OCI-LY7 (cell line): ENCODE measurements around the gene FRMD3. TPM values are rescaled to one million over a fixed set of nuclear protein-coding genes. Genes with fewer than 3 reads are reported as not detected.

ENCODE experiments used
- BruUV-seq: library from RNA; stranded (reverse); fragments of 400-500 nt; replicated peaks from 2 replicates; lab custom pipeline; 2021; lab: Mats Ljungman, UMichigan
- CTCF ChIA-PET: fragments of 300-600 bp; sonication (Branson Sonifier 250); formaldehyde crosslinking; loops from one replicate; lab custom pipeline; 2022; ENCODE audit warnings: antibody characterized with exemption; ENCODE audit not compliant: unreplicated experiment; lab: Charles Lee
- POLR2A ChIA-PET: fragments of 300-600 bp; sonication (Branson Sonifier 250); formaldehyde crosslinking; loops from one replicate; lab custom pipeline; 2022; ENCODE audit warnings: antibody characterized with exemption; lab: Charles Lee
- DNase-seq: peaks from one replicate; pipeline ENCODE4 v3.0.0-alpha.2; 2015; ENCODE audit warnings: low spot score
- H2AFZ ChIP-seq: fragments of 200-600 bp; sonication (generic), shearing (Covaris generic); 2 replicates; pipeline ENCODE4 v1.6.1; 2014; ENCODE audit warnings: mild to moderate bottlenecking, antibody characterized with exemption, low read length, moderate library complexity
- H3K27ac ChIP-seq: fragments of 200-600 bp; sonication (generic); 2 replicates; pipeline ENCODE4 v1.5.1; 2014; ENCODE audit warnings: mixed run types, low read depth, mild to moderate bottlenecking, moderate library complexity, low read length, inconsistent platforms; ENCODE audit not compliant: poor library complexity, severe bottlenecking
- H3K36me3 ChIP-seq: fragments of 200-600 bp; sonication (generic); 2 replicates; pipeline ENCODE4 v1.6.1; 2014; ENCODE audit warnings: mild to moderate bottlenecking, antibody characterized with exemption, low read length, moderate library complexity, mixed read lengths; ENCODE audit not compliant: insufficient read depth
- H3K4me1 ChIP-seq: fragments of 200-600 bp; sonication (generic); 2 replicates; pipeline ENCODE4 v1.5.1; 2014; ENCODE audit warnings: mild to moderate bottlenecking, low read length; ENCODE audit not compliant: insufficient read depth, poor library complexity, severe bottlenecking
- H3K4me2 ChIP-seq: fragments of 200-600 bp; sonication (generic); 2 replicates; pipeline ENCODE4 v1.6.1; 2014; ENCODE audit warnings: mild to moderate bottlenecking, low read length
- H3K4me3 ChIP-seq: fragments of 200-600 bp; sonication (generic); 2 replicates; pipeline ENCODE4 v1.5.1; 2014; ENCODE audit warnings: mild to moderate bottlenecking, low read depth, low read length; ENCODE audit not compliant: poor library complexity, severe bottlenecking
- H3K79me2 ChIP-seq: fragments of 200-600 bp; sonication (generic); 2 replicates; pipeline ENCODE4 v1.6.1; 2016; ENCODE audit warnings: low read depth, mild to moderate bottlenecking, low read length, moderate library complexity, mixed read lengths; ENCODE audit not compliant: insufficient read depth
- H3K9me2 ChIP-seq: fragments of 200-600 bp; sonication (generic); 2 replicates; pipeline ENCODE4 v1.6.1; 2016; ENCODE audit warnings: mild to moderate bottlenecking, low read length, mixed read lengths; ENCODE audit not compliant: insufficient read depth
- H3K9me3 ChIP-seq: fragments of 200-600 bp; sonication (generic); 2 replicates; pipeline ENCODE4 v1.6.1; 2014; ENCODE audit warnings: mild to moderate bottlenecking, mixed run types, low read length, mixed read lengths
- H4K20me1 ChIP-seq: fragments of 200-600 bp; sonication (generic); 2 replicates; pipeline ENCODE4 v1.6.1; 2014; ENCODE audit warnings: mild to moderate bottlenecking, antibody characterized with exemption, low read length, moderate library complexity, mixed read lengths; ENCODE audit not compliant: insufficient read depth
- EZH2phosphoT487 ChIP-seq: fragments of 200-600 bp; sonication (generic); IDR thresholded peaks from 2 replicates; pipeline ENCODE4 v1.6.1; 2018; ENCODE audit warnings: low read depth, borderline replicate concordance, mild to moderate bottlenecking, mixed run types, antibody characterized with exemption, low read length, moderate library complexity, mixed read lengths
- intact Hi-C: fragments of 100-400 bp; cut with micrococcal nuclease; formaldehyde crosslinking; loops from one replicate; pipeline ENCODE4 v1.10.0; 2022; ENCODE audit not compliant: unreplicated experiment
- total RNA-seq, 2 experiments: library from RNA; depleted of rRNA in 1 of 2; stranded (reverse); fragments of >200 nt in 1 of 2; shearing (Covaris generic) in 1 of 2; gene quantifications; 2 replicates each; pipeline ENCODE4 v1.2.3, GENCODE V29; 2014 to 2022
- TF ChIP-seq, protein P1 (sequence below): fragments of 200-600 bp; sonication (generic); conservative IDR thresholded peaks from 2 replicates; pipeline ENCODE4 v1.5.1; 2014; ENCODE audit warnings: mild to moderate bottlenecking, antibody characterized with exemption, low read length, moderate library complexity, mixed read lengths

FRMD3 gene
- total RNA-seq, 2 experiments from 2014 or later: 0.48 to 1.4 TPM

- TF ChIP-seq EZH2phosphoT487: no peak
- TF ChIP-seq, protein P1, sequence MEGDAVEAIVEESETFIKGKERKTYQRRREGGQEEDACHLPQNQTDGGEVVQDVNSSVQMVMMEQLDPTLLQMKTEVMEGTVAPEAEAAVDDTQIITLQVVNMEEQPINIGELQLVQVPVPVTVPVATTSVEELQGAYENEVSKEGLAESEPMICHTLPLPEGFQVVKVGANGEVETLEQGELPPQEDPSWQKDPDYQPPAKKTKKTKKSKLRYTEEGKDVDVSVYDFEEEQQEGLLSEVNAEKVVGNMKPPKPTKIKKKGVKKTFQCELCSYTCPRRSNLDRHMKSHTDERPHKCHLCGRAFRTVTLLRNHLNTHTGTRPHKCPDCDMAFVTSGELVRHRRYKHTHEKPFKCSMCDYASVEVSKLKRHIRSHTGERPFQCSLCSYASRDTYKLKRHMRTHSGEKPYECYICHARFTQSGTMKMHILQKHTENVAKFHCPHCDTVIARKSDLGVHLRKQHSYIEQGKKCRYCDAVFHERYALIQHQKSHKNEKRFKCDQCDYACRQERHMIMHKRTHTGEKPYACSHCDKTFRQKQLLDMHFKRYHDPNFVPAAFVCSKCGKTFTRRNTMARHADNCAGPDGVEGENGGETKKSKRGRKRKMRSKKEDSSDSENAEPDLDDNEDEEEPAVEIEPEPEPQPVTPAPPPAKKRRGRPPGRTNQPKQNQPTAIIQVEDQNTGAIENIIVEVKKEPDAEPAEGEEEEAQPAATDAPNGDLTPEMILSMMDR: no peak
Observed at GRCh38 chr9:83383034-83383433, 155.2 kb downstream of the FRMD3 start.

DNA sequence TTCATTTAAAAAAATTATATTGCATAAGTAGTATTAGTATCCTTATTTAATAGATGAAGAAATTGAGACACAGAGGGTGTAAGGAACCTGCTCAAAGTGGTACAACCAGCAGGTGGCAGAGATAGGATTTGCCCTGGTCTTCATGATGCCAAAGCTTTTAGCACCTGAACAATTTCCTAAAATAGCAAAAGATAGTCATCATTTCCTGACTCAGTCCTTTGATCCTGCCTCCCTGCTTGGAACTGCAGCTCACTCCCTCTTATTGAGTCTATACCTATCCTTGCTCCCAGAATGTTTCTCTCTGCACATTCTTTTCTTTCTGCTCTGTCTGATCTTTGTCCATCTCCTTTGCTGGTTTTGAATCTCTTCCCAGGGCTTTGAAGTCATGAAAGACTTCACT, 155.8 kb downstream of the FRMD3 start:
- Histone ChIP-seq H2AFZ (no peak overlapping the region), H3K79me2 (no peaks in the 10 kb centered on the region), H4K20me1 (no peaks in the 10 kb centered on the region), H3K27ac (no peak overlapping the region), H3K4me3 (no peak overlapping the region), H3K9me2 (no peaks in the 10 kb centered on the region), H3K4me2 (no peak overlapping the region), H3K36me3 (no peaks in the 10 kb centered on the region), H3K9me3 (no peaks in the 10 kb centered on the region), H3K4me1 (no peaks in the 10 kb centered on the region)
- ChIA-PET POLR2A (no interaction called here), CTCF (no interaction called here)
- no peak for DNase-seq
- intact Hi-C loops: no loop called here
- TF ChIP-seq, protein P1: no peak
- TF ChIP-seq EZH2phosphoT487: no peak
- no TSS peak for BruUV-seq

More at GRCh38 chr9:83383034-83383433, 155.2 kb downstream of the FRMD3 start:
- Histone ChIP-seq H3K9me3 (no peaks in the 10 kb centered on the region), H3K79me2 (no peaks in the 10 kb centered on the region), H2AFZ (no peak overlapping the region), H3K4me2 (no peak overlapping the region), H4K20me1 (no peaks in the 10 kb centered on the region), H3K4me1 (no peaks in the 10 kb centered on the region), H3K9me2 (no peaks in the 10 kb centered on the region), H3K36me3 (no peaks in the 10 kb centered on the region), H3K4me3 (no peak overlapping the region), H3K27ac (no peak overlapping the region)
- no peak for DNase-seq
- intact Hi-C loops: no loop called here
- BruUV-seq: no TSS peak
- ChIA-PET CTCF (no interaction called here), POLR2A (no interaction called here)

DNA sequence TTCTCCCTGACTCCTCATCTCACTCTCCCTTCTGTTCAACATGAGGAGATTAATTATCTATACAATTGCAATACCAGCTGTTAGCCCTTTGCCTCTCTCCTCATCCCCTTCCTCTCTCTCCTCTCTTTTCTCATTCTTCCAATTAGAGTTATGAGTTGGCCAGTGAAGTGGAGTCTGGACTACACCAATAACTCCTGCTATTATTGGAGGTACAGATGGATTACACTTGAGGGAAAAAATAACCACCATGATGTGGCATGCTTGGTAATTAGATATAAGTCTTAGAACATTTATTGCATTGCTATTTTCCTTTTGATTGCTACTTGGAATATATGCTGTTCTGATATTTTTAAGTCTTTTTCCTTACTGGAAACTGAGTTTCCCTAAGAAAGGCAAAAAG, 159.2 kb downstream of the FRMD3 start:
- intact Hi-C loops: no loop called here
- Histone ChIP-seq H3K4me3 (no peak overlapping the region), H2AFZ (no peak overlapping the region), H3K36me3 (no peaks in the 10 kb centered on the region), H4K20me1 (no peaks in the 10 kb centered on the region), H3K9me3 (no peaks in the 10 kb centered on the region), H3K4me1 (no peaks in the 10 kb centered on the region), H3K4me2 (no peak overlapping the region), H3K27ac (no peak overlapping the region), H3K79me2 (no peaks in the 10 kb centered on the region), H3K9me2 (no peaks in the 10 kb centered on the region)
- TF ChIP-seq EZH2phosphoT487: no peak
- POLR2A ChIA-PET: no interaction called here
- CTCF ChIA-PET: no interaction called here
- DNase-seq: no peak
- no TSS peak for BruUV-seq
